SU-DHL-6 (cell line): Measurements from ENCODE around the gene AMH.

Experiments
- CTCF ChIP-seq: fragments of 200-600 bp; sonication (generic); IDR thresholded peaks from one replicate; pipeline ENCODE4 v1.5.1; 2017; ENCODE audit warnings: antibody characterized with exemption, mild to moderate bottlenecking, low read length, moderate library complexity; ENCODE audit not compliant: insufficient read depth, poor library complexity, severe bottlenecking
- EZH2phosphoT487 ChIP-seq: fragments of 200-600 bp; sonication (generic), shearing (Covaris generic); conservative IDR thresholded peaks from 2 replicates; pipeline ENCODE4 v1.6.1; 2018; ENCODE audit warnings: mild to moderate bottlenecking, antibody characterized with exemption, low read length, moderate library complexity, mixed read lengths

DNA sequence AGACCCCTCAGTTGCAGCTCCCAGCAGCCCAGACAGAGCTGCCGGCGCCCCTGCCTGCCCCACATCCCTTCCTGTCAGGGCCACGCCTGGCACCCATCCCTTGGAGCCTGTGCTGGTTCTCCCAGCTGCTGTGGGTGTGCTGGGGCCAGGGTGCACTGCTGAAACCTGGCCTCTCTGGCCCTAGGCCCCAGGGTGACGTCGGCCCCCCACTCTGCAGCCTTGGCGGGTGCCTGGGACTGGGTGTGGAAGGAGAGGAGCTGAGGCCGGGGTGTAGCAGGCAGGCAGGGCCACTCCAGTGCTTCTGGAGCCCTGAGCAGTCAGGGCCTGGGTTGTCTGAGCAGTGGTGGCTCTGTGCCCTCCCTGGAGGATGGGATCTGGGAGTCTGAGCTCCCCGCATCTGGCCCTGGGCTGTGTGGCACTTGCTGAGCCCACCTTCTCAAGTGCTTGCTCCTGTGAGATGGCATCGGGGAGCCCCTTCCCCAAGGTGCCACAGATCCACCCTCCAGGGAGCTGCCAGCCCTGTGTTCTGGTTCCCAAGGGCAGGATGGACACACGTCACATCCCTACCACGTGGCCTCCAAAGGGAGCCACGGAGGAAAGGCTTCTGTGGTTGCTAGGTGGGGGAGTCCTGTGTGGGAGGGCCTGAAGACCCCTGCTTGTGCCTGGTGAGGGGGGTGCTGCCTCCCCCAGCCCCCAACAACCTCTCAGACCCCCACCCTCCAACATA is 18.2 kb upstream of the AMH start:
- TF ChIP-seq CTCF (no peak), EZH2phosphoT487 (no peak)
